Astrocyte of the cerebellum (primary cell): ENCODE results near the gene PXMP2.

Experiments
- DNase-seq: peaks from one replicate; pipeline ENCODE4 v3.0.0-alpha.2; 2011; ENCODE audit warnings: low read depth
- H3K4me3 ChIP-seq: 2 replicates; pipeline ENCODE4 v1.5.1; 2011; ENCODE audit warnings: mild to moderate bottlenecking, low read depth, low read length, moderate library complexity
- in situ Hi-C: cut with HindIII; loops from 2 replicates; pipeline ENCODE4 v1.10.0; 2017; ENCODE audit warnings: low sequenced_read_pairs
- TF ChIP-seq, protein P1 (sequence below): IDR thresholded peaks from 2 replicates; pipeline ENCODE4 v1.5.1; 2012; ENCODE audit warnings: low read length, low read depth, moderate library complexity, mild to moderate bottlenecking; ENCODE audit errors: missing control alignments

Gene PXMP2

DNA sequence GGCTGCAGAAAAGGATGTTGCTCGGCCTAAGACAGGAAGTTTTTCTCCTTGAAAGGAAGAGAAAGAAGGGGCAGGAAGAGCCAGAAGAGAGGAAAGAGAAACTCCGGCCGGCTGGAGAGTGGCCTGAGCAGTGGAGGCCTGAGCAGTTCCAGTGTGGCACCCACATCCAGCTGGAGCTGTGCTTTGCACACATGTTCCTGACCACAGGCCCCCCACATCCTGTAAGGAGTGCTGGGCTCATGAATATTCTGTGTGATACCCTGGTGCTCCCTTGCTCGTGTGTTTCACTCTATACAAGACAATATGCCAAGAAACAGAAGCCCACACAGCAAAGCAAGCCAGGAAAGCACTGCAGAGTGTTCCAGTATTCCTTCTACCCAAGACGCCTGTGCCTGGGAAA is 27.3 kb upstream of the PXMP2 start:
- in situ Hi-C loops = no loop called here
- no peak overlapping the region for H3K4me3 ChIP-seq

DNA sequence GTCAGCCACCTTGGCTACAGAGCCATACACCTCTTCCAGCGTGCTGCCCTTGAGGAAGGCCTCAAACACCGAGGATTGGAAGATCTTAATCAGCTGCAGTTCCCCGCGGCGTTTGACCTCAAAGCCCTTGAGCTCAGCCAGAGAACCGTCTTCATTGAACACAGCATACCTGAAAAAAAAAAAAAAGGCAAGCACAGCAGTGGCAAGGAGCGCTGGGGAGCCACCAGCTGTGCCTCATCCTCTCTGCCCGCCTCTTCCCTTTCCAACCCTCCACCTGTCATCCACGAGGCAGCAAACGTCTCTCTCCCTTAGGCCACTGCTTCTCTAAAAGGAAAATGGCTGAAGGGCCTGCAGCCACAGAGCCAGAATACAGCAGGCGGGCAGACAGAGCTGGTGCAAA is 26.4 kb upstream of the PXMP2 start:
- no peak for DNase-seq
- H3K4me3 ChIP-seq = no peak overlapping the region
- TF ChIP-seq, protein P1, sequence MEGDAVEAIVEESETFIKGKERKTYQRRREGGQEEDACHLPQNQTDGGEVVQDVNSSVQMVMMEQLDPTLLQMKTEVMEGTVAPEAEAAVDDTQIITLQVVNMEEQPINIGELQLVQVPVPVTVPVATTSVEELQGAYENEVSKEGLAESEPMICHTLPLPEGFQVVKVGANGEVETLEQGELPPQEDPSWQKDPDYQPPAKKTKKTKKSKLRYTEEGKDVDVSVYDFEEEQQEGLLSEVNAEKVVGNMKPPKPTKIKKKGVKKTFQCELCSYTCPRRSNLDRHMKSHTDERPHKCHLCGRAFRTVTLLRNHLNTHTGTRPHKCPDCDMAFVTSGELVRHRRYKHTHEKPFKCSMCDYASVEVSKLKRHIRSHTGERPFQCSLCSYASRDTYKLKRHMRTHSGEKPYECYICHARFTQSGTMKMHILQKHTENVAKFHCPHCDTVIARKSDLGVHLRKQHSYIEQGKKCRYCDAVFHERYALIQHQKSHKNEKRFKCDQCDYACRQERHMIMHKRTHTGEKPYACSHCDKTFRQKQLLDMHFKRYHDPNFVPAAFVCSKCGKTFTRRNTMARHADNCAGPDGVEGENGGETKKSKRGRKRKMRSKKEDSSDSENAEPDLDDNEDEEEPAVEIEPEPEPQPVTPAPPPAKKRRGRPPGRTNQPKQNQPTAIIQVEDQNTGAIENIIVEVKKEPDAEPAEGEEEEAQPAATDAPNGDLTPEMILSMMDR = no peak
- in situ Hi-C loops = no loop called here

More for the DNA sequence above, 27.3 kb upstream of the PXMP2 start:
- DNase-seq = no peak
- TF ChIP-seq, protein P1 = no peak

DNA sequence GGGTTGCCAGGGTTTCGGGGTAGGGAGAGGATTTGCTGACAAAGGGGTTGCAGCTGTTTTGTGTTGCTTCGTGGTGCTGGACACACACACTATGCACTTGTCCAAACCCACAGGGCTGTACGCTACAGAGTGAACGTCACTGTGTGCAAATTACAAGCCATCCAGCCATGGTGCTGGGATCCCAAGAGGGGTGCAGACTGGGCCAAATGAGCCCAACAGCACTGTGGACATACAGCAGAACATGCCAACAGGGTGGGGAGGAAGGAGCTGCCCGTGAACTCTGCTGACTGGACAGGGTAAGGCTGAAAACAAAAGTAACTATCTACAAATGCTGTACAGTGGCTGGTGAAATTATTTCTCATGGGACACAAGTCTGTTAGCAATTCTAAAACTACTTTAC is 25.4 kb upstream of the PXMP2 start:
- in situ Hi-C loops = no loop called here
- no peak overlapping the region for H3K4me3 ChIP-seq
- TF ChIP-seq, protein P1 = no peak
- no peak for DNase-seq

DNA sequence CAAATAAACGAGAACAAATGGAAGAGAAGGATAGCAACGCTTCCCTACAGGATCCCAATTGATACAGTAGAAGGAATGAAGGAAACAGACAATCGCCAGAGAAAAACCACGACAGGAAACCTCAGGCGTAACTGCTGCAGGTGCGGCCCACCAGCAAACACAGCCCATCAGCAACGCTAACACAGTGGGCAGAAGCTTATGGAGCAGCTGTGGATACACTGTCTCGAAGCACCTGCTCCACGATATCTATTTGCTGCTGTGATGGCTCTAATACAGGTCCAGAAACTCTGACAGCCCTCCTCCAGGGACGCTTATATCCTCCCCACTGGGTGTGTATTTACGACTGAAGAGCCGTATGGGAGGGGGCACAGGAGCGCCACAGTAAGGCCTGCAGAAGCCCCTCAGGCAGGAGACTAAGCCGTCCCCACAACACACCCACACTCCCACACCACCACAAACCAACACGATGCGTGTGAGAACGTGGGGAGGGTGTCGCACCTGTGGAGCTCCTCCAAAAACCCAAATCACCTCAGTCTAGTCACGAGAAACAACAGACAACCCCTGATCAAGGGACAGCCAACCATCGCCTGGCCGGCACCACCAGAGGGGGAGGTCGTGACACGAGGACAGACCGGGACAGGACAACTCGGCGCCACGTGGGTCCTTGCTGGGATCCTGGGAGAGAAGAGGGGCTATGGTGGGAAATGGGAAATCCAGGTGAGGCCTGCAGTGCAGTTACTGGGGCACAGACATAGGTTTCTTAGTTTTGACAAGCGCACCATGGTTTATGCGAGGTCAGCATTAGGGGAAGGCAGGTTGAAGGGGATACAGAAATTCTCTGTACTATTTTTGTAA is 24.3 kb upstream of the PXMP2 start:
- DNase-seq = no peak
- in situ Hi-C loops = no loop called here
- TF ChIP-seq, protein P1 = no peak
- no peak overlapping the region for H3K4me3 ChIP-seq

DNA sequence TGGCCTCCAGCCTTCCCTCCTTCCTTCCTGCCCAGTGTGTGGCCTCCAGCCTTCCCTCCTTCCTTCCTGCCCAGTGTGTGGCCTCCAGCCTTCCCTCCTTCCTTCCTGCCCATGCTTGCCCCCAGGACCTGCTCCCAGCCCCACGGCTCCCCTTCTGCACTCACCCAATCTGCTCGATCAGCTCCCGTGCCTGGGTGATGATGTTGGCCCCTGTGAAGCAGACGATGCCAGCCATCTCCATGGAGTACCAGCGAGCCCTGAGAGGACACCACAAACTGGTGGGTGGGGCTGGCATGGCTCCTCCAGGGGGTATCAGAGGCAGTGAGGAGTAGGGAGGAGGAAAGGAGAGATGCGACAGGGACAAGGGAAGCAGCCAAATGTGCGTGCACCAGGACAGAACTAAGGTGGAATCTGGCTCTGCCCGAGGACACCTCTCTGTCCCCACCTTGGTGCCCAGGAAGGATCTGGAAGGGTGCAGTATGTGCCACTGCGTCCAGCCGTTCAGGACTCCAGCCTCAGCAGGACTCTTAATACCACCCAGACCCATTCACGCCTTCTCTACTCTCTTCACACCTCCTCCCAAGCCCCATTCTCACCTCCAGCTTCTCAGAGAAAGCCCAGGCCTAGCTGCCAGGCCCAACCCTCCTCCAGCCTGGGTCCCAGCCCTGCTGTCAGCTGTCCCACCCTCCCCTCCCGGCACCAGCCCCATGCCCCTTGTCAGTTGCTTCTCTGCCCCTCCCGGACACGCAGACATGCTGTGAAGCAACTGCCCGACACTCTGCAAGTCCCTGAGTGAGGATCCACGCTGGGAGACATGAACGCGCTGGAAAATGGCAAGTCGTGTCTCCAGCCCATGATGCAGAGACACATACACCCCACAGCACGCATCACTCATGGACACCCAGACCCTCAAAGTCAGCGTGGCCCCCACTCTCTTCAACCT is 22.9 kb upstream of the PXMP2 start:
- in situ Hi-C loops = no loop called here
- H3K4me3 ChIP-seq = no peak overlapping the region
- TF ChIP-seq, protein P1 = no peak
- DNase-seq = no peak

DNA sequence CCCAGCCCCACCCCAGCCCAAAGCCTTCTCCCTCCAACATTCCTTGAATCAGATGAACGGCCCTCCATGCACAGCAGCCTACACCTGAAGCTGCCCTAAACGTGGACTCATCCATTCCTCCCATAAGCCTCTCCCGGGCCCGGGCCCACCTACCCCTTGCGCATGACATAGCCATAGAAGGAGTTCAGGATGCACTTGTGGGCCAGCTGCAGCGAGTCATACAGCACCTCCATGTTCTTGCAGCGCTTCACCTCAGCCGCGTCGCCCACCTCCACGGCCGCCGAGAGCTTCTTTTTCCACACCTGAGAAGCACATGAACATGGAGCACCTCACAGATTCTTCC is 22.3 kb upstream of the PXMP2 start:
- no peak overlapping the region for H3K4me3 ChIP-seq
- in situ Hi-C loops = no loop called here
- no peak for DNase-seq
- TF ChIP-seq, protein P1 = no peak
